ENCODE results near the gene NRXN3.

The NRXN3 gene

DNA sequence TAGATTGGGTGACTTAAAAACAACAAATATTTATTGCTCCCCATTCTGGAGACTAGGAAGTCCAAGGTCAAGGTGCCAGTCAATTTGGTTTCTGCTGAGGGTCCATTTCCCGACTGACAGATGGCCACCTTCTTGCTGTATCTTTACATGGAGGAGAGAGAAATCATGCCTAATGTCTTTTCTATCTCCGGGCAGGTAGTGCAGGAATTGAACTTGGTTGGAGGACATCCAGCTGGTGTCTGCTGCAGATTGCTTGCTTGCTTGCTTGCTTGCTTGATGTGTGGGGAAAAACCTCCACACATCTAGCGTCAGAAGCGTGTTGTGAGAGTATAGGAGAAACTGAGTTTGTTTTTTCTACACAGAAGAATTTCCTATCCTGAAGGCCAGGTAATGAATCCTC lies 1479.7 kb downstream of the NRXN3 start:
- DNase-seq (ENCODE audit: low read depth in 1 of 2, low spot score in 1 of 2), result no peak

DNA sequence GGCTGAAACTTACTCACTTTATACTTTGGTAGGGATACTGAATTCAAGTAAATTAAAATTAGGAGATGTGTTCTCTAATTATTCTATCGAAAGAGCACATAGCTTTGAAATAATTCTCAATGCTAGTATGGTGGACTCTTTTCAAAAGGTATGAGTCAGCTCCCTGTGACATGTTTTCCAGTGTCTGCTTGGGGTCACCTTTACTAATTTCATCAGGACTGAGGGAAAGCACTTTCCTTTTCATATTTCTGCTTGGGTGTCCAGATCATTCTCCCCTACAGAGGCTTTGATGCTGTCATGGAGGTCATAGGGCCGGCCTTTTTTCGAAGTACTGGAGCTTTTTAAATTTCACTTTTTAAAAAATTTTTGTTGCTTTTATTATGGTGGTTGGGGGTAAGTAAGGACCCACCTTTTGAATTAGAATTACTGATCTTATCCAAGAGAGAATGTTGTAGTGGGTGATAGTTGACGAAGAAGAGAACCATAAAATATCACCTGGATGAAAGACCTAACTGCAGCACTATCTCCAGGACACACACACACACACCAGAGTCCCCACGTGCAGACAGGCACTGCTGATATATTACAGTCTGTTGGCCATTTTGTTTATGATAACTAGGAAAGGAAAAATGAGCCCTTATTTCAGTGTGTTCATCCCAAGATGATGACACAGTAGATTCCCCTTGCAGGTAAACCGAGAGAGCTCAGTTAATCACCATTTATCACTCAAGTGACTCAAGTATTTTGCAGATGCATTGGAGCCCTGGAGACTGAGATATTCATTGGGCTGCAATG lies 1482.5 kb downstream of the NRXN3 start:
- no peak for DNase-seq (ENCODE audit: low read depth in 1 of 2, low spot score in 1 of 2)

DNA sequence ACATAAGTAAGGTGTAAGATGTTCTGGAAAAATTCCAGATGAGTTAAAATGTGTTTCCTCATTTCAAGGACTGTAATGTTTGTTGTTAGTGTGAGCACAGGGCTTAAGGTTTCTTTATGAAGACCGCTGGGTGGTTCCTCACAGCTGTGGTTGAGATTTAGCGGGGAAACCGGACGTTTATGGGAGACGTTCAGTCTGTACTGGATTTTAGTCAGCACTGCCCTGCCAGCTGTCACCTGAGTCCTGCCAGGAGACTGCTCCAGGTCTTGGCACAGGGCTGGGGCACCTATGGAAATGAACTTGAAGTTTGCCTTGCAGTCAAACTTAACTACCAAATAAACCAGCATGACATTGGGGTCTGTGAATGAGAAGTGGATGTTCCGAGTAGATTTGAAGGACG lies 1485.9 kb downstream of the NRXN3 start:
- no peak for DNase-seq (ENCODE audit: low read depth in 1 of 2, low spot score in 1 of 2)

DNA sequence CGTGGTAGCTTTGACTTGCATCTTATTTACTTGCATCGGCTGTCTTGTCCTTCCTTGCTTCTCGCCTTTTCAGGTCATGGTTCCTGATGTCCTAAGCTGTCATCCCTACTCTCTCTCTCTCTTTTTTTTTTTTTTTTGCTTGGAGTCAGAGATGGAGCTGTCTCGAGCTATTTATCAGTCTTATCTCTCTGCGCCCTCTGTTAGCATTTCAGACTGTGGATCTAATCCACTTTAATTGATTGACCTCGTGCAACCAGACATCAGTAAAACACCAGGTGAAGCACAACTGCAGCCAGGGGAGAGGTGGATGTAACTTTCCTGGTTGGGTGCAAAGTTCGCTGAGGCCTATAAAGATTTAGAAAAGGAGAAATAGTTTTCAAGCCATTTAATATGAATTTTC lies 1486.3 kb downstream of the NRXN3 start:
- DNase-seq (ENCODE audit: low read depth in 1 of 2, low spot score in 1 of 2), result no peak

GRCh38 chr14:79658221-79658620 lies 1488.0 kb downstream of the NRXN3 start:
- DNase-seq (ENCODE audit: low read depth in 1 of 2, low spot score in 1 of 2), result no peak

DNA sequence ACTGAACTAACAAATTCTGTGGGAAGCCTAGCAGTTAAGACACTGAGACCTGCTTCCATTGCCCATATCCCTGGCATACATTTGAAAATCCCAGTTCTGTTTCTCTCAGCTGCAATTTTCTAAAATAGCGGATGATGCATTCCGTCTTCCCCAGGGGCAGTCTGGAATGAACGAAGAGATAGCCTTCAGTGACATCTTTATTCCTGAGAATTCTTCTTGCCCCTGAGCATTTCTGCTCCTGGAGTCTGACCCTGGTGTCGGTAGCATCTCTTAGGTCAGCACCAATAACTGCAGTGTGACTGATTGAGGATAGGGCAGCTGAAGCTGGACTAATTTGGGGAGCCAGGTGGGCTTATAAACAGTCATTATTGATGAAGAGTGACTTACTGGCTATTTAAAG lies 1488.6 kb downstream of the NRXN3 start:
- no peak for DNase-seq (ENCODE audit: low read depth in 1 of 2, low spot score in 1 of 2)

DNA sequence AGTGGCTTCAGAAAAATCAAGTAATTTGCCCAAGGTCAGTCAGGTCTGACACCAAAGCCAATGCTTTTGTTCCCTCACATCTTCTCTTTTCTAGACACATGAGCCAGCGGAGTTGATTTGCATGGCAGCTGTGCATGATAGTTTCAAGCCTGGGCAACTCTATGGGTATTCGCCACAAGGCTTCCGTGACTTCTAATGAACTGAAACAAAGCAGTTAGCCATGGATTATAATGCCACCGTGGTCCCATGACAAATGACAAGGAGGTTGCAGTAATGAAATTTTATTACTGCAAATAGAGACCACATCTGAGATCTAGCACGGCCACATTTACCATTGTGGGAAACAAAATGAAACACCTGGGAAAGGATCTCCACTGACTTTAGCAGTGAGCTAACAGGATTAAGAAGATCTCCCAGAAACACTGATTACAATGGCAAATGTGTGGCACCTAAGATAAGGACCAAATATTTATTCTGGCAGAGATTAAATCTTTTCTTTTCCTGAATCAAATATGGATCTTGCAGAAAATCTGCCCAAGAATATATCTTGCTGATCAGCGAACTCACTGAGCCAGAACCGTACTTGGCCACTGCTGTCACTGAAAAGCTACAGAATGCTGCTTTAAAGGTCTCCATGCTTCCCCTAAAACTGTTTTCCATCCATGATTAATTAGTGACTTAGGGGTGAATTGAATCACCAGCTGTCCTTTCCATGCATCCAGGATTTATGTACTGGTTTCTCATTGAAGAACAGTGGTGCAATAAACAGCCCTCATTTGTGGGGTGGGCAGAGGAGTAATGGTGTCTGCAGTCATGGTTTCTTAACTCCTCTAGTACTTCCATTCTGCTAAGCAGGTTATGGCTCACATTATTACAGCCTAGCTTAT lies 1490.1 kb downstream of the NRXN3 start:
- DNase-seq (ENCODE audit: low read depth in 1 of 2, low spot score in 1 of 2), result no peak

- DNase-seq (ENCODE audit: low read depth in 1 of 2, low spot score in 1 of 2), result no peak
Observed at GRCh38 chr14:79661752-79662151, 1491.6 kb downstream of the NRXN3 start.

- no peak for DNase-seq (ENCODE audit: low read depth in 1 of 2, low spot score in 1 of 2)
Observed at GRCh38 chr14:79663453-79663852, 1493.3 kb downstream of the NRXN3 start.

- no peak for DNase-seq (ENCODE audit: low read depth in 1 of 2, low spot score in 1 of 2)
Observed at GRCh38 chr14:79665556-79665955, 1495.4 kb downstream of the NRXN3 start.

- DNase-seq (ENCODE audit: low read depth in 1 of 2, low spot score in 1 of 2), result no peak
Observed at GRCh38 chr14:79668951-79669350, 1498.8 kb downstream of the NRXN3 start.

DNA sequence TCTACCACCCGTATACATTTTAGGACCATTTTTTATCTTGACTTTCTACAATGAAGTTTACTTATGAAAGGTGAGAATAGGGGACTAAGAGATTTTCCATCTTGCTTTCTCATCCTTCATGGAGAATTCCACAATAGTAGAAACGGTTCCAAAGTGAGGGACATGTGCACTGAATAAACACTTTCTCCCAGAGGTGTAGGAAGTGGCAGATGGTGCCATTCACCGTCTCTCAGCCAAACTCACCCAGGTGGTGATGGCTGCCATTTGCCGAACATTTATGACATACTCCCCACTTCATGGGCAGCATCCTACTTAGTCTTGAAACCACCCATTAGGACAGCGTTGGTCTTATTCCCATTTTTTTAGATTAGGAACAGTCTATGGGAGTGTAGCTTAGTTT lies 1500.6 kb downstream of the NRXN3 start:
- no peak for DNase-seq (ENCODE audit: low read depth in 1 of 2, low spot score in 1 of 2)

- DNase-seq (ENCODE audit: low read depth in 1 of 2, low spot score in 1 of 2), result no peak
Observed at GRCh38 chr14:79680087-79680486, 1509.9 kb downstream of the NRXN3 start.

- DNase-seq (ENCODE audit: low read depth in 1 of 2, low spot score in 1 of 2), result no peak
Observed at GRCh38 chr14:79686196-79686595, 1516.0 kb downstream of the NRXN3 start.

DNA sequence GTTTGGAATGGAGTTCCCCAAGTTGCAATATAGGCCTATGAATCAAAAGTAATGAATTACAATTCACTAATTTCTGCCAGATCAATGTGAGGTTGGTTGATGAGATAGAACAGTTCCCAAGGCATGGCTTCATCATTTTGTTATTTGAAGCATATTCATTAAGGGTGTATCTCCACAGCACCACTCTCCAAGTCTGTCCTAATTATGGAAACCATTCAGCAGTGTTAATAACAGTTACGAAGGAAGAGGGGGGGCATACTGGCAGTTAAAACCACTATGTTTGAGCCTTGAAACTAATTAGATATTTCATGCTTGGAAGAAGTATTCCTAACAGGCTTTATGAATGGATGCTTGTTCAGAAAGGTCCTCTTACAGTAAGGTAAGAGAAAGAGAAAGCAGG lies 1520.8 kb downstream of the NRXN3 start:
- no peak for DNase-seq (ENCODE audit: low read depth in 1 of 2, low spot score in 1 of 2)

DNA sequence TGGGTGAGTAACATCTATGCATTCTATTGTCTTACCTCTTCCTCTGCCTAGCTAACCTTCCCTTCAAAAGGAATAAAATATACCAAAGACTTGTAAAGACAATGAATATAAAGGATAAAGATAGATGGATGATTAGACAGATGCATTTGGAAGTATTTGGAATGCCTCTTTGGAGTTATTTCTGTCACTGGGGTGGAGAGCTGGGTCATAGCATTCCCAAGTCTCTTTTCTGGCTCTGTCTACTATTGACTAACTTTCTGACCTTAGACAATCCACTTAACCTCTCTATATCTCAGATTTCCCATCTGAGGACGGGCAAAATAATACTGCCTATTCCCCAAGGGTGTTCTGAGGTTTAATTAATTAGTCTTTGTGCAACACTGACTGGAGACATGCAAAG lies 1523.8 kb downstream of the NRXN3 start:
- DNase-seq (ENCODE audit: low read depth in 1 of 2, low spot score in 1 of 2), result no peak

GRCh38 chr14:79695307-79695706 lies 1525.1 kb downstream of the NRXN3 start:
- no peak for DNase-seq (ENCODE audit: low read depth in 1 of 2, low spot score in 1 of 2)

- no peak for DNase-seq (ENCODE audit: low read depth in 1 of 2, low spot score in 1 of 2)
Observed at GRCh38 chr14:79698298-79698711, 1528.1 kb downstream of the NRXN3 start.

GRCh38 chr14:79699206-79699605 lies 1529.0 kb downstream of the NRXN3 start:
- DNase-seq (ENCODE audit: low read depth in 1 of 2, low spot score in 1 of 2), result no peak

- no peak for DNase-seq (ENCODE audit: low read depth in 1 of 2, low spot score in 1 of 2)
Observed at GRCh38 chr14:79701371-79701770, 1531.2 kb downstream of the NRXN3 start.

GRCh38 chr14:79702197-79702596 lies 1532.0 kb downstream of the NRXN3 start:
- DNase-seq (ENCODE audit: low read depth in 1 of 2, low spot score in 1 of 2), result no peak

GRCh38 chr14:79703209-79703608 lies 1533.0 kb downstream of the NRXN3 start:
- no peak for DNase-seq (ENCODE audit: low read depth in 1 of 2, low spot score in 1 of 2)

All from stimulated activated CD4-positive, alpha-beta T cell treated with anti-CD3 and anti-CD28 coated beads, Interleukin-15, amount 100 ng/mL, for 1 hour (primary cell).